HG03097 (cell line): ENCODE results near the gene RRAGD.

Experiments used
- ATAC-seq: cut with Tn5 transposase; IDR thresholded peaks from one replicate; pipeline ENCODE4 v1.9.1; 2021; ENCODE audit not compliant: unreplicated experiment, low FRiP score

RRAGD gene, protein sequence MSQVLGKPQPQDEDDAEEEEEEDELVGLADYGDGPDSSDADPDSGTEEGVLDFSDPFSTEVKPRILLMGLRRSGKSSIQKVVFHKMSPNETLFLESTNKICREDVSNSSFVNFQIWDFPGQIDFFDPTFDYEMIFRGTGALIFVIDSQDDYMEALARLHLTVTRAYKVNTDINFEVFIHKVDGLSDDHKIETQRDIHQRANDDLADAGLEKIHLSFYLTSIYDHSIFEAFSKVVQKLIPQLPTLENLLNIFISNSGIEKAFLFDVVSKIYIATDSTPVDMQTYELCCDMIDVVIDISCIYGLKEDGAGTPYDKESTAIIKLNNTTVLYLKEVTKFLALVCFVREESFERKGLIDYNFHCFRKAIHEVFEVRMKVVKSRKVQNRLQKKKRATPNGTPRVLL

DNA sequence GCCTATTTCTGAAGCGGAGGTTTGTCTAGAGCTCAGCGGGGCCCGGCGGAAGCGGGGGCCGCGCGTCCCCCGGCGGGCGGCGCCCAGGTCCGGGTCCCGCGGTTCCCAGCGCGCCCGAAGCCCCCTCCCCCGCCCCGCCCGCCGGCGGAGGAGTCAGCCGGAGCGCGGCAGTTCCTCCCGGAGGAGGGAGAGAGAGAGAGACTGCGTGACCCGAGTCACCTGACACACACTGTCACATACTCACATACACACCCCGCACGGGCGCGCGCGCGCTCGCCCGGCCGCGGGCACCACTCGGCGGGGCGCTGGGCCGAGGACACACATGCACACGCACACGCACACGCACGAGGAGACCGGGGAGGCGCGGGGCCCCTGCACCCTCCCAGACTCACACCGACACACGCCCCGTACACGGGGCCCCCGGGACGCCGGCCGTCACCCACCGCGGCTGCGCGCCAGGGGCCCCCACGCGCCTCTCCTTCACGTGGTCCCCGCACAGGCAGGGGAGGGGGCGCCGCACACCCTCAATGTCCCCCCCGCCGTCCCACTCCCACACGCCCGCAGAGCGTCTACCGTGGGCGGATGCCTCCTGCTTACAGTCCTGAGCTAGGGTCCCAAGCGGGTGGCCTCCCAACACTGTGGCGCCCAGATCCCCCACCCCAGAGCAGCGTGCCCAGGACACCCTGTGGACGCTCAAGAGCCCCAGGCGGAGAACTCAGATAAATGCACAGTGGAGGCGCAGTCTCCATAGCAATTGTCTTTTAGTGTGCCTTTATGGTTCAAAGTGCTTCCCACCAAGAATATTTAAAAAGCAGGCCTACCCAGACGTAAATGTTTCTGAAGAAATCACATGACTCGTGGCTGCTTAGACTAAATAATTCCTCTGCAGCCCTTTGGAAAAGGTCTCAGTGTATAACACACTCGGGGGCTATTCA lies at the start of gene RRAGD:
Gene RRAGD, minus strand, starts transcription at position 203 of the 935 bp plus-strand sequence. CDS start 280 bp downstream, outside the sequence.
- peak; percentile 53 for ATAC-seq

DNA sequence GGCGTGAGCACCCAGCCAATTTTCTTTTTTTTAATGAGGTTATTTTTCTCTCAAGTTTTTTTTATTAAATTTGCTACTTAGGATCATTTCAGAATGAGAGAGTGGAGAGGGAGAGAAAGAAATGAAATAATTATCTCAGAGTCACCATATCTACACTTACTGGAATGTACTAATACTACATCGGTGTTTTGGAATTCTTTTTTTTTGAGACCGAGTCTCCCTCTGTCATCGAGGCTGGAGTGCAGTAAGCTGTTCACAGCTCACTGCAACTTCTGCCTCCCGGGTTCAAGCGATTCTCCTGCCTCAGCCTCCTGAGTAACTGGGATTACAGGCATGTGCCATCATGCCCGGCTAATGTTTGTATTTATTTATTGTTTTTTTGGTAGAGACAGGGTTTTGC lies 48.6 kb upstream of the RRAGD start:
- no peak for ATAC-seq

DNA sequence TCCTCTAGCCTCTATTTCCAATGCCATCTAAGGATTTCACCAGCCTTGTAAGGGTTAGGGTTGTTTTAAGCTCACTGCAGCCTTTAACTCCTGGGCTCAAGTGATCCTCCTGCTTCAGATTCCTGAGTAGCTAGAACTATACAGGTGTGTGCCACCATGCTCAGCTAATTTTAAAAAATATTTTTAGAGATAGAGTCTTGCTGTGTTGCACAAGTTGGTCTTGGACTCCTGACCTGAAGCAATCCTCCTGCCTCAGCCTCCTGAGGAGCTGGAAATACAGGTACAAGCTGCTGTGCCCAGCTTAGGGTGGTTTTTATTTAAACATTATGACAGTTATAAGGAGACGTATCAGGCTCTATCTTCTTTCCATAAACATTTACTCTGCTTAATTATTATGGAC lies 47.4 kb upstream of the RRAGD start:
- ATAC-seq = no peak

DNA sequence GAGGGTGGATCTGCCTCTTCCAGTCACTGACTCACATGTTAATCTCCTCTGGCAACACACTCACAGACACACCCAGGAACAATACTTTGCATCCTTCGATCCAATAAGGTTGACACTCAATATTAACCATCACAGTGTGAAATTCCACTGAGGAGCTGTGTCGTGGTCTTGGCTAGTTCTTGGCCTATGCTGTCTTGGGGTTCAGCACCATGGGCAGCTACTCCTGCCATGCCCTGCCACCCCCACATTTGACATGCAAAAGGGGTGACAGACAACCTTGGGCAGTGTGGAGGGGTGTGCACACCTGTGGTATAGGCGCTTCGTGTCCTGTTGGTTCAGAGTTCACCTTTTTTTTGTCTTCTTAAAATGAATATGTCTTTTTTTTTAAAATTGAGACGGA lies 46.6 kb upstream of the RRAGD start:
- no peak for ATAC-seq

DNA sequence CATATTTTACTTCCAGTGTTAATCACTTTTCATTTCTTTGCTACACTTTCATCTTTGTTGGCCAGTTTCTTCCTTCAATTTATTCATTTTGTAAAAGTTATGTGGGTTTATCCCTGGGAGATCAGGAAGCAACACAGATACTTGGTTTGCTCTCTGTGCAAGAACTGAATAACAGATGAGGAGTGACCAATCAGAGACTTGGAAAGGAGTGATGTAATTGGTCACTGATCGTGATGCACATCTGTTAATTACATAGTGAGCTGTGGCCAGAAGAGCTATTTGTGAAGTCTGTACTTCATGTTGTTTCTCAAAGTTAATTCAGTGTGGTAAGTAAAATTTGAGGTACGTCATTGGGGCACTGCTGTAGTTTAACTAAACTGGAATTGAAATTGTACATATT lies 42.2 kb upstream of the RRAGD start:
- ATAC-seq = no peak

DNA sequence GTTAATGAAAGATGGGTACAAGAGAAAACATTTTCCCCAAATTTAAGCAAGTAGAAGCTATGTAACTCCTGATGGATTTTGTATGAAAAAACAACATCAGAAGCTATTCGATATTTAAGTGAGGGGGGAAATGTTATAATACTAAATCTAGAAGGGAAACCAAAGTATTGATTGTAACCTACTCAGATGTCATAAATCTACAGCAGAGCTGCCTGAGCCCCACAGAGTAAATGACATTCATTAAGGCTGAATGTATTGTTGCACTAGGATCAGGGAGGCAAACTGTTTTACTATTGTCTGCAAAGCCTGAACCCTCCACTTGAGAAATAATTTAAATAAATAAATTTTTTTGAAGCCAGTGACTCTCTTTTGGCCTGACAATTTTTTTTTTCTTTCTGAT lies 40.2 kb upstream of the RRAGD start:
- no peak for ATAC-seq

DNA sequence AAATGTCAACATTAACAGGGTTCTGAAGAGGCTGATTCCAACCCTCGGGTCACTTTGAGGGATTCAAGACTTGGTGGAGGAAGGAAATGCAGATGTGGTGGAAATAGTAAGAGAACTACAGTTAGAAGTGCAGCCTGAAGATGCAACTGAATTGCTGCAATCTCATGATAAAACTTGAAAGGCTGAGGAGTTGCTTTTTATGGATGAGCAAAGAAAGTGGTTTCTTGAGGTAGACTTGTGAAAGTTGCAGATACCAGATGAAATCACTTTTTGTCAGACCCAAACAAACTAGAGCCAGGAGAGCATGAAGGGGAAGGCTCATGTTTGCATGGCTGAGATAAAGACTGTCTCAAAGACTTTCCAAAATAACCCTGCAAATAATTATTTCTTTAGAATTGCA lies 37.1 kb upstream of the RRAGD start:
- no peak for ATAC-seq

DNA sequence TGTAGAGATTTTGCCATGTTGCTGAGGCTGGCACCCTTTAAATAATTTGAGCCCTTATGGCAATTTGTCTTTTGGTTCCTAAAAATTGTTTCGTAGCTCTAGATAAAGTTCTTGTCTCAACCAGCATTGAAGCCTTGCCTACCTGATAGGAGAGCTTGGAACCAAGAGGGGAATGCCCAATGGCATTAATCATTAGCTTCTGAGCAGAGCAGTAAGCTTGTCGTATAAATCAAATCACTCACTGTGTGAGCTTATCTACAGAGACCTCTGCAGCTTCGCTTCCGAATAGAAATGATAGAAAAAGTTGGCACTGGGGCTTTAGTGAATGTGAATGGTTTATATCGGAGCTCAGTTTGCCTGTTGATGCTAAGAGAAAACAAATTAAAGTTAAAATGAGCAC lies 31.6 kb upstream of the RRAGD start:
- ATAC-seq = no peak

DNA sequence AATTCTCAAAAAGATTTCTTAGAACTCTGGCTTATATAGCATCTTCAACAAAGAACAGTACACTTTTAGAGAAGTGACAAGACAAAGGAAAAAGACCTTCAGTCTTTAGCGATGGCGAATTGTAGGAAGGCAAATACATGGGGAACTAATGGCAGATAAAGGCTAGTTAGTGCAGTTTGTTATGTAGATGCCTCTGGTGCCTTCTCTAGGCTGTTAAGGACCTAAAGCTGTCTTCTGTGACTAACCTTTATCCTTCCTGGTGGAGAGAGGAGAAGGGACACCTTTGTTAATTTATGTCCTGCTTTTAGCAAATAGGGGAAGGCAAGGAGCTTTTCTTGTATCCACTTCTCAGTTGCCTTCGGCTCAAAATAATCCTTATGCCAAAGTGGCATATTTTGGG lies 28.1 kb upstream of the RRAGD start:
- no peak for ATAC-seq

DNA sequence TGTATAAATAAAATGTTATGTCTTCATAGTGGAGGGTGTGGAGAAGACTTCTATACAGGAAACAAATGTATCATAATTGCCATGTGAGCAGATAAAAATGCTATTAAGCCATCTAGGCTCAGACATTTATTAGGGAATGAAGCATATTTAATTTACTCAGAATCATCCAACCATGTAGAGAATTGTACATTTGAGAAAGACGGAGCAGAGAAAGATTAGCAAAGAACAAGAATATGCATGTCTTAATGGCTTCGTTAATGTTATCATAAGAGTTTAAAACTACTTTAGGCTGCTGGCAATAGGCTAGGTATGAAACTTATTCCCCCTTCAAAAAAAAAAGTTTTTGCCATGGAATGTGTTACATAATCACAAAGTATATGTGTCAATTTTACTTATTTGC lies 26.9 kb upstream of the RRAGD start:
- ATAC-seq = no peak

DNA sequence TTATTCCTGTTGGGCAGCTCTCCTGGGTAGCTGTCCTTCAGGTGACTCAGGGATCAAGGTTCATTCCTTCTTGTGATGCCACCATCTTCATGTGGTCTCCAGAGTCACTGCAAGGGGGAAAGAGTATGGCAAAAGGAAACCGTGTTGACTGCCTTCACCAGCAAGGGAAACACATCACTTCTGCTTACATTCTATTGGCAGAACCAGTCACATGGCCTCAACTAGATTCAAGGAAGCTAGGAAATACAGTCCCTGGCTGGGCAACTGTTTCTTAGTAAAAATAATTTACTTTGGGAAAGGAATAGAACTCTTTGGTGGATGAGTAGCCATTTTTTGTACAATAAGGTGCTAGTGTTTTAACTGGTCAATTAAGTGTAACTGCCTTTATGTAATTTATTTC lies 26.2 kb upstream of the RRAGD start:
- no peak for ATAC-seq

DNA sequence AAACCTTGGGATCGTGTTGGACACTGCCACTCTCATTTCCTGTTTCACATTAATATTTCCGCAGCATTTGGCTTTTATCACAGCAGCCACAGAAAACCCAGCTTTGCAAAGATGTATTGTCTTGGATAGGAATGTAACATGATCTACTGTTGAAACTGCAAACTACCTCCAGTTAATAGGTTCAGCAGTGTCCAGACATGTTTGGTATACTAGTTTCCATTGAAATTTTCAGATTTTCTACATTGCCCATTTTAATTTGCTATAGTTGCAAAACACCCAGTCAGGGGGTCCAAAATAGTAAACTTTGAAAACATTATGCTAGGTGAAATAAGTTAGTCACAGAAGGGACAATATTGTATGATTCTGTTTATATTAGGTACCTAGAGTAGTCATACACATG lies 24.2 kb upstream of the RRAGD start:
- no peak for ATAC-seq

DNA sequence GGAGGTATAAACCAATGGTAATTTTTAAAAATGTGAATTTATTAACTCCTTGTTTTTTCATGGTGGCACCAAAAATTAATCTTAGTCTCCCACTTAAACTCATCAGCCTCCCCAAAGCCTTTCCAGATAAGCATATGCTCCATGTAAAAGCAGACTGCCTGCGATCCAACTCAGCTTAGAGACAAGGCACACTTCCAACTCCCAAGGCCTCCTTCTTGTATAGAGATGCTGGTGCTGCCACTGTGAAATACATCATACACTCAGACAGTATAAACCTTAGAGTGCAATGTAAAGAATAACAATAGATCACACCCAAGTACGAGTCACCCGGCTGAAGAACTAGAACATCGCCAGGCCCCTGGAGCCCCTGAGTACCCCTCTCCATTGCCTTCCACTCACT lies 22.9 kb upstream of the RRAGD start:
- ATAC-seq = no peak

DNA sequence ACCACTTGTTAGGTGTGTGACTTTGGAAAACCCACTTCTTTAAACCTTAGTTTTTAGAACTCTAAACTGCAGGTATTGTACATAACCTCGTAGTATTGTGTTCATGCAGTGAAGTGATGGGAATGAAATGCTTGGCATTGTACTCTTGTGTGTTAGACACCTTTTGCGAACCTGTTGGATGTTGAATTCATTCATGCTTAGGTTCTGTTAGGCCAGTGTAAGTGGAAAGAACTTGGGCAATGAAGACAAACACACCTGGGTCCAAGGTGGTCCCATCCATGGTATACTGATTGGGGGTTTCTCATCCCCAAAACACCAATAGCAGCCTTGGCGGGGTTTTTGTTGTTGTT lies 22.1 kb upstream of the RRAGD start:
- no peak for ATAC-seq

DNA sequence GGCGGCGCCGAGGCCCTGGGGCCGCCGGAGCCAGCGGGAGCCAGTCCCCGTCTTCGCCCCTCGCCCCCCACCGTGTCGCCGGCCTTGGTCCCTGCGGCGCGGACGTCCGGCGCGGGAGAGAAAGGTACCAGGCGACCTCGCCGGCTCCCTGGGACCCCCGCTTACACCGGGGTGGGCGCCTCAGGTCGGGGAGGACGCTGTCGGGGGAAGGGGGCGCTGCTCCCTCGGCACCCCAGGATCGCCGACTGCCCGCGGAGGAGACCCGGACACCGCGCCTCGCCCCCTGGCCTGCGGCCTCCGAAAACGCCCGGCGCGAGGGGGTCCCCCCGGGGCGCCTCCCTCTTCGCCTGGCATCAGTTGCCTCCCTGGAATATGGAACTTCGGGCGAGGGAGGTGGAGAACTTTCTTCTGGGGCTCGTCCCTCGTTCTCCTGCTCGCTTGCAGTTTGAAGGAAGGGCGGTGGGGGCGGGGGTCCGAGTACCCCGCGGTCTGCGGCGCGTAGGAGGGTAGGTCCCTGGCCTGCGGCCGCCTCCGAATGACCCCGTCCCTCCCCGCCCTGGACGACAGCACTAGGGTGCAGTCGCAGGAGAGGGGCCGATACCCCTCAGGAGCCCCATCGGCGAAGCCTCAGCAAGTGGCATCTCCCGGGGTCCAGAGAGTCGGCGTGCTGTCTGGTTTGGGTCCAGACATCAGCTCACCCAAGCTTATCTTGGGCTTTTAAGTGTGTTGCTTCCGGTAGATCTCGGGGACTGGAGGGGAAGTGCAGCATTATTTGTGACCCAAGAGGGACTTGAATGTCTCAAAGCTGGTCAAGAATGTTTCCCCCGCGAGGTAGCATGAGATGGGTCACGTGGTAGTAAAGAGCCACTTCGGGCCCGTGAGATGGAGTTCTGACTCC lies 21.4 kb upstream of the RRAGD start:
- ATAC-seq = peak; percentile 30

DNA sequence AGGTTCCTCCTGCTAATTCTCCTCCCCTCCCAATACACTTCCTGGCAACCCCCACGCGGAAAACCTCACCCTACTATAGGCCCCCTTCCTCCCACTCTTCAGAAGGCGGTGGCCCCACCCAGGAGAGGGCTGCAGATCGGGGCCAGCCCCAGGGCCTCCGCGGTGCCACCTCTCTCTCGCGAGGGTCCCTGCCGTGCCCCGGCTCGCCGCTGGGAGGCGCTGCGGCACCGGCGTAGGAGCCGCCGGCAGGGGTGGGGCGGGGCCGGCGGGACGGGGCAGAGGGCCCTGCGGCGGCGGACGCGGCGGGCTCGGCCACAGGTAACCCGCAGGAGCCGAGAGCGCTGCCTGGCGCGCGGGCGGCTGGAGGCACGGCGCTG lies 20.8 kb upstream of the RRAGD start, which contains the start of gene ANKRD6:
Gene ANKRD6, plus strand, starts transcription at position 278 of the 377 bp plus-strand sequence. CDS start 133,825 bp downstream, outside the sequence.
- ATAC-seq = peak; percentile 81

DNA sequence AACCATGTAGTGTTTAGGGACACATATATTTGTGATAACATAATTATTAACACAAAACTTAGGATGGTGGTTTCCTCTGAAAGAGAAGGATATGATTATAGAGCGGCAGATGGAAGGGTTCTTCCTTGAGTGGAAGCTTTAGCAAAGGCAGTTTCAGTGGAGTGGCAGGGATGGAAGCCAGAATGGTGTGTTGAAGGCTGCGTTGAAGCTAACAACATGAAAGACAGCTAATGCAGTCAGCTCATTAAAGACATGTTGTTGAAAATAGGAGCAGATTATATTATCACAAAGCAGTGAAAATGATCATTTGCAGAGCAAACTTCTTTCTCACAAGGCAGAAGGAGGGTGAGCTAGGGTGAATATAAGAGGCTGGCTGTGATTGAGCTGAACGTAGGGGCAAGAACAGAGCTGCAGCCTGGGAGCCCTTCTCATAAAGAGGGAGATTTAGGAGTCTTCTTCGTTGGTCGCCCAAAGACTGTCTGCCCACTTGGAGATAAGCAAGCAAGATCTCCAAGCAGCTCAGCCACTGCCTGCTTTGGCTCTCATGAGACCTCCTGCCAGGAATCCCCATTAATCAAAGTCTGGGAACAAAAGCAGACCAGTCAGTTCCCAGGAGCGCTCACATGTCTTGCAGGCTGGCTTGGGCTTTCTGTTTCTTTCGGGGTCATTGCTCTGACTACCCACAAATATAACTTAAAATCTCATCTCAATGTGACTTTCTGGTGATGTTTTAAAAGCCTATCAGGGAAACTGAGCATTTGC lies 18.3 kb upstream of the RRAGD start:
- no peak for ATAC-seq

DNA sequence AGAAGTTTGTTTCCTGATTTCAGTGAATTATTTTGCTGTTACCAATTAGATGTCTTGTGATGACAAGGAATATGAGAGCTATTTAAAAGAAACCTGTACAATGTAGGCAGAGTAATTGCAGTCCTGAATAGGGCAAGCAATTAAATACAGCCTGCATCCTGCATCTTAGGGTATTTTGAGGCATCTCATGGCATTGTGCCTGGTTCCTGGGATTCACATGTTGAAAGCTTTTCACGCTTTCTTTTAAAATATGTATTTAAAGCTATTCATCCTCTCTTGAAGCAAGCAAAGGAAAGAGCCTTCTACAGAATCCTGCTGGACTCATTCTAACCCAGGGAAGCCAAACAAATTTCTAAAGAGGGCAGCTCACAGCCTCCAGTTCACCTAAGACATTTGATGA lies 4.7 kb upstream of the RRAGD start:
- ATAC-seq = no peak

DNA sequence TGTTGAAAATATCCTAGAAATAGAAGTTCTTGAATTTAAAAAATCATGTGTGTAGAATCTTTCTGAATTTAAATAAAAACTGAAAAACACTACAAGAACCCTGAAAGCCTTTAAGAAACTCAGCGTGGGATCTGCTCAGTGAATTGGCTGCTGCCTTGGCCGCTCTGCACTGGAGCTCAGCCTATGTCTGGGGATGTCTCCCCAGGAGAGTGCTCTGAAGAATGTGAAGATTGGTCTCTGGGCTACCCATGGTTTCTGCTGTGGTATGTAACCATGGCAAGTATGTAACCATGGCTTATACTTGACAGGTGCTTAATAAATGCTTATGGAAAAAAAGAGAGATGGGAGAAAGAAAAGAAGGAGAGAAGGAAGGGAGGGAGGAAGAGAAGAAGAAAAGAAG lies 3.1 kb upstream of the RRAGD start:
- no peak for ATAC-seq

DNA sequence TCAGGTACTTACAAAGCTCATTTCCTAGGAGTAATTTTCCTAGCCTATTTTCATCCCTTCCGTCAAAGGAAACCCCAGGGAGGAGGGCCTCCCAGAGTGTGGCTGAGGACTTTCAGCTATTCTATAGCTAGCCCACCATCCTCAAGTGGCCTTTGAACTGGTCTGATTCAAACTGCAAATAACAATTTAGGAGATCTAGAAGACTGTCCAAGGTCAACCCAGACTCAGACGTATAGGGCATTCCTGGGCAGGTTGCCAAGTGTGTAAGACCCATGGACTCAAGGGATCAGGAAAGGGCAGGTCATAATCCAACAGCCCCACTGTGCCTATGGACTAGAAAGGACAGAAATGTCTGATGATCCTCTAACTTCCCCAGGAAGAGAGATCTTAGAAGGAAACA lies 2.1 kb upstream of the RRAGD start:
- no peak for ATAC-seq
